ENCODE results near the gene DUSP9.

The DUSP9 gene

GRCh38 chrX:153657161-153657560 is 10.2 kb downstream of the DUSP9 start:
- DNase-seq (ENCODE audit: insufficient read length, low spot score) (no peak), FAIRE-seq (peak; percentile 53)
- no peak for TF ChIP-seq POLR2A (IDR thresholded peaks at IDR 0.05; ENCODE audit: low read depth, low read length)

- TF ChIP-seq POLR2A (IDR thresholded peaks at IDR 0.05; ENCODE audit: low read depth, low read length): no peak
- no peak for FAIRE-seq
- no peak for DNase-seq (ENCODE audit: insufficient read length, low spot score)
Measured at GRCh38 chrX:153659268-153659667, 12.3 kb downstream of the DUSP9 start.

GRCh38 chrX:153662266-153662665 is 15.3 kb downstream of the DUSP9 start:
- TF ChIP-seq POLR2A (IDR thresholded peaks at IDR 0.05; ENCODE audit: low read depth, low read length): no peak
- FAIRE-seq (no peak), DNase-seq (ENCODE audit: insufficient read length, low spot score) (no peak)

- TF ChIP-seq POLR2A (IDR thresholded peaks at IDR 0.05; ENCODE audit: low read depth, low read length): no peak
- no peak for DNase-seq (ENCODE audit: insufficient read length, low spot score)
- FAIRE-seq: no peak
Measured at GRCh38 chrX:153665726-153666306, 18.8 kb downstream of the DUSP9 start.

DNA sequence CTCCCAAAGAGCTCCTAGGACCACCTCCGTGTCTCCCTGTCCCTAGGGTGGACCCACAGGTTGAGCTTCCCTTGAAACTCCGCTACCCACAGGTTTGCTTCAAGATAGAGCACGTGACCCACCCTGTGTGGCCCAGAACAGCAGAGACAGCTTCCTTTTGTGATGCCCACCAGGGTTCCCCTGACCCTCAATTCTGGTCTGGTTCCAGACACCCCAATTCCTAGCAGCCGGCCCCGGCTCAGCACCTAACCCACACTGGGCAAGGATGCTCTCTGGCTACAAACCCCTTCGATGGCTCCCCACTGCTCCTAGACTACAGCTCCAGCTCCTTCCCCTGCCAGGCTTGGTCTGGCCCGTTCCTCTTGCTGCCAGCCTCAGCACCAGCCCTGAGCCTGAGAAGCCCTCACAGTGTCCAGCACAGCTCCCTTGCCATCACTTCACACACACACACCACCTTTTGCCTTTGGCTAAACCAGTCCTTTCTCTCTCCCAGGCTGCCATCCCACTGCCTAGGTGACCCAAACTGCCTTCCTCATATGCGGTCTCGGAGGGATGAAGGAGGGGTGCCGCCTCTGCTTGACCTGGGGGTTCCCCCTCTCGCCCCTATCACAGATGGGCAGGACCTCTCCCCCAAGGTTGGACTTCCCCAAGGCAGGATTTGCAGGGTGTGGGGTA is 20.4 kb downstream of the DUSP9 start:
- TF ChIP-seq POLR2A (IDR thresholded peaks at IDR 0.05; ENCODE audit: low read depth, low read length): no peak

DNA sequence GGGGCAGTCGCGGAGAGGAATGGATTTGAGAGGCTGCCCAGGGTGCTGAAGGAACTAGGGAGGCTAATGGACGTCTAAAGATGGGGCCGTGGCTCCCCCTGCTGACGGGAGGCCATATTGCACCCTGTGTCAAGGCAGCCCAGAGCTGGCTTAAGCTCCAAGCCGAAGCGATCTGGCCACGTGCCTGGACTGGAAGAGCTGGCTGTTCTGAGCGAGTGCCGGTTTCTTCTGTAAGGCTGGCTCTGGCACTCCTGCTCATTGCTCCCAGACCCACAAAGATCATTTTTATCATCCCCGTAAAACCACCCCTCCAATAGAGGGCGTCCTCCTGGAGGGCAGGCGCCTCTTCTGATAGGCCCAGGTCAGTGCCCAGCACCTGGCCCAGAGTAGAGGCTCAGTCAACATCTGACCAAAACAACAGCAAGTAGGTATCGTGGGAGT is 21.0 kb downstream of the DUSP9 start:
- no peak for TF ChIP-seq POLR2A (IDR thresholded peaks at IDR 0.05; ENCODE audit: low read depth, low read length)
- peak; percentile 86 for DNase-seq (ENCODE audit: insufficient read length, low spot score)
- peak; percentile 67 for FAIRE-seq

More for the DNA sequence above, 20.4 kb downstream of the DUSP9 start:
- FAIRE-seq (no peak), DNase-seq (ENCODE audit: insufficient read length, low spot score) (no peak)

GRCh38 chrX:153668423-153669173 is 21.6 kb downstream of the DUSP9 start:
- TF ChIP-seq POLR2A (IDR thresholded peaks at IDR 0.05; ENCODE audit: low read depth, low read length): no peak
- DNase-seq (ENCODE audit: insufficient read length, low spot score): no peak
- FAIRE-seq: no peak

DNA sequence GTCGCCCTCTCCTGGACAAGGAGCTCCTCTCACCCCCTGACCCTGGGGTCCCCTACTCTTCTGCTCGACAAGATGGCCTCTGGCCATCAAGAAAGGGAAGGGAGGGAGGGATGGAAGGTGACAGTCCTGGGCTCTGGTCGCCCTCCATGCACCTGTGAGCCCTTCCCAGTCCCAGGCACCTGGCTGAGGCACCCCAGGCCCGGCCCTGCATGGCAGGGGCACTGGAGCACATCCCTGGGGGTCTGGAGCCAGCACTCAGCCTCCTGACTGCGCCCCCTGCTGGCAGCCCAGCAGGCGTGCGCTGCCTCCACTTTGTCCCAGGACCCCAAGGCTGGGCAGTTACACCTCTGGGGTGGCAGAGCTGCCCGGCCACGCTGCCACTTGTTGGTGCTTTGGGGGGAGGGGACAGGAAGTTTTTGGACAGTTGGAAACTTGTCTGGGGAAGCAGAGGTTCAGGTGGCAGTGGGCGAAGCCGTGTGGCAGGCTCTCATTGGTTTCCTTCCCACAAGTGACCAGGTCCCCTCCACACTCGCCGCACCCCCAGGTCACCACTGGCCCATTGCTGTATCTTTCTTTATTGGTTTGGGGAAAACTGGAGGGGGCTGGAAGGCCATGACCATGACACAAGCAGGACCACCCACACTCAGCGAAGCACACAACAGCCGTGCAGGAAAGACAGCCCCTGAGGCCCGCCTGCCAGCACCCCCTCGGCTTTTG is 22.3 kb downstream of the DUSP9 start:
- DNase-seq (ENCODE audit: insufficient read length, low spot score) (no peak), FAIRE-seq (no peak)
- TF ChIP-seq POLR2A (IDR thresholded peaks at IDR 0.05; ENCODE audit: low read depth, low read length): no peak

GRCh38 chrX:153669901-153670731 is 23.1 kb downstream of the DUSP9 start:
- no peak for FAIRE-seq
- no peak for TF ChIP-seq POLR2A (IDR thresholded peaks at IDR 0.05; ENCODE audit: low read depth, low read length)
- no peak for DNase-seq (ENCODE audit: insufficient read length, low spot score)

GRCh38 chrX:153670748-153671588 is 24.0 kb downstream of the DUSP9 start:
- FAIRE-seq: no peak
- DNase-seq (ENCODE audit: insufficient read length, low spot score): no peak
- TF ChIP-seq POLR2A (IDR thresholded peaks at IDR 0.05; ENCODE audit: low read depth, low read length): no peak

DNA sequence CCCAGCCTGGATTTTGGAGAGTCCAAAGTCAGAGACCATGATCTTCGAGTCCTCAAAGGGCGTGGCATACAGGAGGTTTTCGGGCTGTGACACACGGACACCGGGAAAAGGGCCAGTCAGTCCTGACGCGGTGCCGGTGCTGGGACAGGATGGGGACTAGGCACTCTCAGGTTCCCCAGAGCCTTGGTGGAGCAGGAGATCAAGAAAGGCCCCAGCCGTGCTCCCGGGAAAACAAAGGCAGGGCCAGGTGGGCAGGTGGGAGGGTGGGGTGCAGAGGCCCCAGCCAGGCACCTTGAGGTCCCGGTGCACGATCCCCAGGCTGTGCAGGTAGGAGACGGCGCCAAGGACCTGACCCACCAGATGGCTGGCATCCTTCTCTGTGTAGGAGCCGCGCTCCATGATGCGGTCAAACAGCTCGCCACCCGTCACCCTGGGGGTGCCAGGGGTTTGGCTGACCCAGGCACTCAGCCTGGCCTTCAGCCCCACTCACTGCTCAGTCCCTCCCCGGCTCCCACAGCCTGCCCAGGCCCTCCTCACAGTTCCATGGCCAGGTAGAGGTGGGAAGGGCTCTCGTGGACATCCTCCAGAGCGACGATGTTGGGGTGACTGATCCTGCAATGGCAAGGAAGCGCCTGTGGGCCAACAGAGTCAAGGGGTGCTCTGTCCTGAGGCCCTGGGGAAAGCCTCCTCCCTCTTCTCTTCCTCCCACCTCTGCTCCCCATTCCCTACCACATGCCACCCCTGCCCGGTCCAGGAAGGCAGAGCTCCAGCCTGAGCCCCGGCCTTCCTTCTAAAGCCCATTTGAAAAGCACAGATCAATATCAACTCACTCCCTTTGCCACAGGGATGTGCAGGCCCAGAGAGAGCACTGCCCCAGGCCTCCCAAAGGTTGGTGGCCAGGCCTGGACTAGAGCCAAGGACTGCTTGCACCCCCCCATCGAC is 24.9 kb downstream of the DUSP9 start:
- TF ChIP-seq POLR2A (IDR thresholded peaks at IDR 0.05; ENCODE audit: low read depth, low read length): no peak
- no peak for FAIRE-seq

More for the DNA sequence above, 24.9 kb downstream of the DUSP9 start:
- DNase-seq (ENCODE audit: insufficient read length, low spot score): no peak

Data from H54 (cell line).